Stimulated activated CD4-positive, alpha-beta T cell treated with anti-CD3 and anti-CD28 coated beads, Interleukin-12 subunit alpha, Interleukin-12 subunit beta, amount 100 ng/mL, for 24 hours (primary cell): Measurements from ENCODE around the gene AFAP1.

Experiments used
- DNase-seq, 2 experiments: peaks; one replicate each; pipeline ENCODE4 v3.0.0-alpha.2; 2020; ENCODE audit warnings: low read depth in 2 of 2

Gene AFAP1

DNA sequence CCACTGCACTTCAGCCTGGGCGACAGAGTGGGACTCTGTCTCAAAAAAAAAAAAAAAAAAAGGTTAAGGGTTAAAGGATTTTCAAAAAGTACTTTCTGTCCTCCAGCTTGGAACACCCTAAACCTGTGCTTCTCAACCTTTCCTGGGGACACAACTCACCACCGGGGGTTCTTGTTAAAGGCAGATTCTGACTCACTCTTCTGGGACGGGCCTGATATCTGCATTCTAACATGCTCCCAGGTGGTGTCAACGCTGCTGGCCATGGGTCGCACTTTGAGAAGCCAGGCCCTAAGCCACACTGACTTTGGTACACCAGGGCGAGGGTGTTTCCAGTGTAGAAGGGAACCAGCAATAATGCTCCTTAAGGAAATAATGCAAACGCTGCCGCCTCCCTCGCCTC is 46.1 kb downstream of the AFAP1 start:
- no peak for DNase-seq

DNA sequence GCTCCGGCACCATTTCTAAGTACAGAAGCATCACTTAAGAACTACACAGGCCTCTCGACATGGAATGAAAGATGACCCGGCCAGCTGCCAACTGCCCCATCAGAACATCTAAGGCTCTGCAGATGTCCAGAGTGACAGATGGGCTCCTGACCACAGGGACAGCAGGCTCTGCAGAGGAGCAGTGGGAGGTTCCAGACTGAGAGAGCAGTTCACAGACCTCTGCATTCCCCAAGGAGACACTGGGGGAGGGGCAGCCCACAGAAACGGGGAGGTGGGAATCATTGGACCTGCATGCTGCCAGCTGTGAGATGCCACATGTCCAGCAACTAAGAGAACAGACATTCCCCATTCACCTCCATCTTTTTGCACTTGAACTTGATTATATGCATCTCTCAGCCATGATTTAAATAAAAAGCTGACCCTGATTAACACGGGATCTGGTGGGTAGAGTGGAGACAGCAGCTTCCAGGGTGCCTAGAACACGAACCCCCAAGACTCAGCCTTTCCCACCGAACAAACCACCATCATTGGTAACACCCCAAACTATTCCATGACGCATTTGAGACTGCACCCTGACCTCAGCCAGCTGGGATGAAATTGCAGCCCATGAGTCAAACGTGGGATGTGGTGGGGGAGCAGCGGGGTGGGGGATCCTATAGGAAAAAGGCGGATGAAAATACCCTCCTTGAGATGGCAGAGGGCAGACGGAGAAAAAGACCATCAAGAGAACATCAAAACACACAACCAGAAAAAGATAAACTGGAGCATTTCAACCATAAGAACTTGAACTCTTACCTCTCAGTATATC is 47.2 kb downstream of the AFAP1 start:
- no peak for DNase-seq

DNA sequence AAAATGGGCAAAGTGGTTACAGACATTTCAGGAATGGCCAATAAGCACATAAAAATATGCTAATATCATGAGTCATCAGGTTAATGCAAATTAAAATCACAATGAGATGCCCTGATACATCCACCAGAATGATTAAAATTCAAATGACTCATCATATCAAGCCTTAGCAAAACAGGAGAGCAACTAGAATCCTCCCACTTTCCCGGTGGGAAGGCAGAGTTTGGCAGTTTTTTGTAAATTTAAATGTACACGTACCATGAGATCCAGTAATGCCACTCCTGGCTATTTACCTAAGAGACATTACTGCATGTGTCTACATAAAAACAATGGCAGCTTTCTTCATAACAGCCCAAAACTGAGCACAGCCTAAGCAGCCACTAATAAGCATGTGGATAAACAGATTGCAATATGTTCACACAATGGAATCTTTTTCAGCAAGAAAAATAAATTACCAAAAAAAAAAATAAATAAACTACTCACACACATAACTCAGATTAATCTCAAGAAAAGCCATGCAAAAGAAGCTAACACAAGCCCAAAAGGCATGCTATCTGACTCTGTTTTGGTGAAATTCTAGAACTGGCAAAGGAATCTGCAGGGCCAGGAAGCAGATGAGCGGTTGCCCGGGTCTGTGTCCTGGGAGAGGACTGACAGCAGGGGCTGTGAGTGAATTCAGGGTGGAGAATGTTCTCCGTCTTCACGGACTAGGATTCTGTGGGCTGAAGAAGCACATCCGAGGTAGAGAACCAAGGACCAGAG is 48.8 kb downstream of the AFAP1 start:
- no peak for DNase-seq

GRCh38 chr4:7887436-7887835 is 52.2 kb downstream of the AFAP1 start:
- DNase-seq, result no peak

- no peak for DNase-seq
Measured at GRCh38 chr4:7886007-7886973, 53.4 kb downstream of the AFAP1 start.

GRCh38 chr4:7885216-7886006 is 54.2 kb downstream of the AFAP1 start:
- no peak for DNase-seq

DNA sequence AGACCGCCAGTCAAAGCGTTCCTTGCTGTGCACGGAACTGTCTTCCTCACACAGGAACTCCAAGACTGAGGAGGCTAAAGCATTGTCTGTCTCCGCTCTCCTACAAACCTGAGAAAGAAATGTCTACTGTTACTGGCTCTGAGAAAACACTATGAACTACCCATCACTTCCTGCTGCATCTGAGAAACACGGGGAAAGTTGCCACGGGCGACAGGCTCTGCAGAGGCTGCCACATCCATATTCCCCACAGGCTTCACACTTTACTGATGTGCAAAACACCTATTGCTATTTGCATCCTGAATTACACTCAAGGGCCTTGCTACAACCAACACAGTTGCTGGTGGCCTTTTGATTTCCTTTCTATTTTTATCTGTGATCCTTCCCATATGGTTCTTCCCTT is 59.0 kb downstream of the AFAP1 start:
- no peak for DNase-seq

DNA sequence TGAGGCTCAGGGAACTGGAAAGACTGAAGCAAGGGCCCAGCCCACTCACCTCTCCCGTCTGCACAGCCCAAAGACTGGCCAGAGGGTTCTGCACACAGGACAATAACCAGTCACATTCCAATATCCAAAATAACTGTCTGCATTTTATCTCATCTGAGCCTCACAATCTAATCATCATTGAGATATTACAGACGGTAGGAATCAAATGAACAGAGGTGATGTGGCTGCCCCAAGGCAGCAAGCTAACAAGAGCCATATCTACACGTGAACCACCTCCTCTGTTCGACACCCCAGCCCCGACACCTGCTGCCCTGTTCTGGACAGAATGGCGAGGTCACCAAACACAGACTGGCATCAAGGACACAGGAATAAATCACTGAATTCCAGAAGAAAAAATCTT is 60.5 kb downstream of the AFAP1 start:
- DNase-seq, result no peak

GRCh38 chr4:7878323-7878722 is 61.3 kb downstream of the AFAP1 start:
- no peak for DNase-seq

- no peak for DNase-seq
Measured at GRCh38 chr4:7877176-7877575, 62.5 kb downstream of the AFAP1 start.

DNA sequence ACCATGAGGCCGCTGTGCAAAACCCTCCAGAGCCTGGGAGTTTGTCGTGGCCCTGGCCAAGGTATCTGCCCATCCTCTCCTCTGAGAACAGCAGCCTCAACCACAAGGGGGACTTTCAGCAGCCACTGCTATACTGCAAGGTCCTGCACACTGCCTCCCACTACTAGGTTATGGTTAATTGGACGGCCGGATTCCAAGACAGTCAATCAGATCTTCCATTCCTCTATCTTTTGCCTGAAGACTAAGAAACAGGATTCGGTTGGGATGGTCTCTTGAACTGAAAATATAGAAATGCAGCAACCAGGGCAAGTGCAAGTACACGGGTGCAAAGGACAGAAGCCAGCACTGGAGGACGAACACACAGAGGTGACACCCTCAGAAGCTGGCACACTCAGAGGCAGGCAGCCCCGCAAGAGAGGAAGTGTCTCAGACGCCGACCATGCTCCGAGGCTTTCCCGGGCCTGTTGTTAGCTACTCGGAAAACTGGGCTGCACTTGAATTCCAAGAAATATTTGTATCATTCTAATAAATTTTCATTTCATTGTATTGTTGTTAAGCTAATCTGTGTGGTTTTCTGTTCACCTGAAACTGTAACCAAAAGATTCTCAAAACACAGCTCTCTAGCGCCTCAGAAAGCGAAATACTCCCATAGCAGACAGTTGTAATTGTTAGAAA is 63.3 kb downstream of the AFAP1 start:
- DNase-seq, result peak in 1 of 2 experiments; percentile 22

- no peak for DNase-seq
Measured at GRCh38 chr4:7874838-7875237, 64.8 kb downstream of the AFAP1 start.

- DNase-seq, result no peak
Measured at GRCh38 chr4:7873881-7874280, 65.8 kb downstream of the AFAP1 start.

GRCh38 chr4:7872264-7872771 is 67.3 kb downstream of the AFAP1 start:
- no peak for DNase-seq

- no peak for DNase-seq
Measured at GRCh38 chr4:7871356-7871755, 68.3 kb downstream of the AFAP1 start.

GRCh38 chr4:7868892-7869471 is 70.7 kb downstream of the AFAP1 start:
- DNase-seq, result no peak

DNA sequence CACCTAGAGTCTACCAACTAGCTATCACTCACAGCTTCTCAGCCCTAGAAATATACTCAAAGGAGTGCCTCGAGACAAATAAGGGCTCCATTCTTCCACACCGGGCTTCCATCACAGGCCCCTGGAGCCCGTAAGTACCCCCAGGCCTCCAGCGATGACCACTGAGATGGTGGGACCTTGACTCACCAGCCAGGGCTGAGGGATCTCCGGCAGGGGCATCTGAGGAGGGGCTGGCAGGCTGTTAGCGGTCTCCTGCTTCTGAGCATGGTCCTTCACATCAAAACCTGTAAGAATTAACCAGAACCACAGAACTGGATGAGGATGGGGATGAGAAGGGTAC is 71.3 kb downstream of the AFAP1 start:
- no peak for DNase-seq

- DNase-seq, result no peak
Measured at GRCh38 chr4:7867701-7868435, 71.8 kb downstream of the AFAP1 start.

DNA sequence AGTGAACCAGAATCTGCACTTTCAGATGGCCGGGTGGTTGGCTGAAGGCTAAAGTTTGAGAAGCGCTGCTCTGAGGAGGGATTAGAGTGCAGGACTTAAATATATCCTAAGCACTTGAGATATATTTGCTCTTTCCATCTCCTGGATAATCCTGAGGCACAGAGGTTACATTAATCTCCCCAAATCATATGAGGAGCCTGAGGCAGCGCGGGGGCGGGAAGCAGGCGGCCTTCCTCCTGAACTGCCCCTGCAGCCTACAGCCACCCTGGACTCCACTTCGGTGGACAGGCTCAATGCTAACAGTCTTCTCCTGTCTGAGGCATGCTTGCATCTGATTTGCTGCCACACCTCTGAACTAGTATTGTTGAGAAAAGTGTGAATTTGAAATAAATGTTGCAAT is 72.5 kb downstream of the AFAP1 start:
- DNase-seq, result no peak

DNA sequence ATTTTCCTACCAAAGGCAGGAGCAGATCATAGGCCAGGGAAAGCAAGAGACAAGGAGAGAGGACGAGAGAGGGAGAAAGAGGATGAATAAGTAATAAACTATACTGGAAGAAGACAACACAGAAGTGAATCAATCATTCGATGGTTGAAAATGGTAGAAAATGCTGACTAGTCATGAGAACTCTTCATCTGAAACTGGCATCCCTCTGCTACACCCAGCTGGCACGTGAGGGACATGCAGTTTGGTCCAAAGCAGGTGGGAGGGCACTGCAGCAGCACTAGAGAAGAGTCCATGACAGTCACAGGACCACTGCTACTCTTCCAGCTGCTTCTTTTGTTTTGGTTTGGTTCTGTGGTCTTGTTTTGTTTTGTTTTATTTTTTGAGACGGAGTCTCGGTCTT is 74.1 kb downstream of the AFAP1 start:
- DNase-seq, result no peak
